Upper lobe of left lung (tissue), 4 donors: Measurements from ENCODE around the gene SEMA5A.

ENCODE experiments used
- CTCF ChIP-seq, 6 experiments: fragments of 450-650 bp in 4 of 6; fragments of 200-600 bp in 2 of 6; sonication (generic) in 2 of 6; IDR thresholded peaks; one replicate each; pipeline ENCODE4 v1.5.1; 2016 to 2019; ENCODE audit warnings: antibody characterized with exemption in 6 of 6
- POLR2A ChIP-seq, 4 donors: fragments of 450-650 bp; IDR thresholded peaks; one replicate each; pipeline ENCODE4 v1.5.1; 2016 to 2017; ENCODE audit warnings: antibody characterized with exemption in 4 of 4, mild to moderate bottlenecking in 2 of 4
- POLR2AphosphoS5 ChIP-seq, 2 donors: sonication (generic); formaldehyde crosslinking; IDR thresholded peaks; one replicate each; pipeline ENCODE4 v1.5.1; 2017; ENCODE audit warnings: antibody characterized with exemption in 2 of 2

GRCh38 chr5:9401786-9402472 lies 143.9 kb downstream of the SEMA5A start:
- peak in 1 of 2 donors; percentile 21 for TF ChIP-seq POLR2AphosphoS5 (IDR thresholded peaks at IDR 0.05)
- no peak for TF ChIP-seq CTCF (IDR thresholded peaks at IDR 0.05)
- TF ChIP-seq POLR2A (IDR thresholded peaks at IDR 0.05) = no peak
